ENCODE data around the gene FYB2.

DNA sequence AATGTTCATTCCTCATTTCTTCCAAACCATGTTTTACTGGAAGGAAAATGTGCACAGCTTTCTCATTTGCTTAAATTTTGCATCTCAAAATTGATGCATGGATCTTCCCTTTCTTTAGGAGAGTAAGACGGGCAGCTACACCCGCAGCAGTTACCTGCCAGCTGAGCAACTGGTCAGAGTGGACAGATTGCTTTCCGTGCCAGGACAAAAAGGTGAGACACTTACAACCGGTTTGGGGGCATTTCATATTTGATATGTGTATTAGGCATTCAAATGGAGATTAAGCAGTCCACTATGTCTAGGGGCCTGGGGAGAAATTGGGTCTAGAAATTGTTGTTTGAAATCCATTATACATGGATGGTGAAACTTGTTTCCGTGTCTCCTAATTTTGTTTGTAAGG is 48.3 kb upstream of the FYB2 start:
- TF ChIP-seq POLR2A (IDR thresholded peaks at IDR 0.05) (no peak), CTCF (IDR thresholded peaks at IDR 0.05) (no peak)
